Hematopoietic multipotent progenitor cell treated with erythropoietin and hydrocortisone succinate and interleukin-3 and kit ligand, for 4 days (in vitro differentiated cells): ENCODE measurements around the gene COPS4.
A peak's percentile ranks its signal among the peaks of the same experiment; 100 is the strongest.
"Not testable (repeated sequence)": the region's sequence is repeated elsewhere in the genome, so short reads cannot be mapped to it uniquely, and the experiment has no call there.

ENCODE experiments used
- DNase-seq: peaks from one replicate; pipeline ENCODE4 v3.0.0-alpha.2; 2015

COPS4 gene

GRCh38 chr4:83024233-83024632 lies 10.8 kb upstream of the COPS4 start:
- peak; percentile 24 for DNase-seq

- peak; percentile 26 for DNase-seq
These were observed 9.4 kb upstream of the COPS4 start for GRCh38 chr4:83025563-83025962.

GRCh38 chr4:83028976-83029375 lies 6.0 kb upstream of the COPS4 start:
- DNase-seq: peak; percentile 37

- DNase-seq: no peak
These were observed 5.3 kb upstream of the COPS4 start for GRCh38 chr4:83029688-83030087.

- DNase-seq: peak; percentile 36
These were observed 2.1 kb downstream of the COPS4 start for GRCh38 chr4:83036991-83037665.

- DNase-seq: no peak
These were observed 5.3 kb downstream of the COPS4 start for GRCh38 chr4:83040269-83040668.

- DNase-seq: not testable (repeated sequence)
These were observed 8.2 kb downstream of the COPS4 start for GRCh38 chr4:83043157-83043556.

GRCh38 chr4:83043801-83044407 lies 8.9 kb downstream of the COPS4 start:
- peak; percentile 56 for DNase-seq

GRCh38 chr4:83046693-83047473 lies 11.9 kb downstream of the COPS4 start:
- DNase-seq: no peak

- not testable (repeated sequence) for DNase-seq
These were observed 13.8 kb downstream of the COPS4 start for GRCh38 chr4:83048781-83049180.

GRCh38 chr4:83054928-83055327 lies 19.9 kb downstream of the COPS4 start:
- peak; percentile 60 for DNase-seq

GRCh38 chr4:83062739-83063138 lies 27.8 kb downstream of the COPS4 start:
- no peak for DNase-seq

- DNase-seq: no peak
These were observed 30.3 kb downstream of the COPS4 start for GRCh38 chr4:83065266-83065665.

- DNase-seq: no peak
These were observed 32.2 kb downstream of the COPS4 start for GRCh38 chr4:83067058-83067639.

- DNase-seq: no peak
These were observed 36.1 kb downstream of the COPS4 start for GRCh38 chr4:83071116-83071515.

- DNase-seq: peak; percentile 92
These were observed 39.2 kb downstream of the COPS4 start for GRCh38 chr4:83074086-83074704.

- not testable (repeated sequence) for DNase-seq
These were observed 39.8 kb downstream of the COPS4 start for GRCh38 chr4:83074783-83075182.

- peak; percentile 24 for DNase-seq
These were observed 40.5 kb downstream of the COPS4 start for GRCh38 chr4:83075311-83076095.

GRCh38 chr4:83080561-83080960 lies 45.6 kb downstream of the COPS4 start:
- no peak for DNase-seq

- peak; percentile 40 for DNase-seq
These were observed 47.8 kb downstream of the COPS4 start for GRCh38 chr4:83082777-83083176.

- DNase-seq: peak; percentile 82
These were observed 49.0 kb downstream of the COPS4 start for GRCh38 chr4:83083925-83084475.

GRCh38 chr4:83084956-83085355 lies 50.0 kb downstream of the COPS4 start:
- DNase-seq: not testable (repeated sequence)
